CD14-positive monocyte (primary cell): ENCODE measurements around the gene TMEM198. TPM values are rescaled to one million over a fixed set of nuclear protein-coding genes. Genes with fewer than 3 reads are reported as not detected.

Experiments used
- DNase-seq, 3 donors: peaks; one replicate each; pipeline ENCODE4 v3.0.0-alpha.2; 2011 to 2022
- H2AFZ ChIP-seq: 2 replicates; pipeline ENCODE4 v1.6.0; 2012; ENCODE audit warnings: mild to moderate bottlenecking, low read depth, low read length, inconsistent platforms; ENCODE audit not compliant: insufficient read depth, poor library complexity, severe bottlenecking
- H3K27ac ChIP-seq, 2 donors: 1 replicate in 1 of 2; 2 replicates in 1 of 2; pipeline ENCODE4 v1.5.1; 2012 to 2013; ENCODE audit warnings: low read length in 2 of 2, control low read depth in 1 of 2, inconsistent platforms in 1 of 2, low read depth in 1 of 2, mild to moderate bottlenecking in 1 of 2
- H3K27me3 ChIP-seq, 2 donors: one replicate each; pipeline versions ENCODE4 v1.6.0 to v1.6.1; 2011 to 2013; ENCODE audit warnings: low read length in 2 of 2; ENCODE audit not compliant: control insufficient read depth in 2 of 2, insufficient read depth in 2 of 2
- H3K36me3 ChIP-seq, 2 donors: replicated peaks in 1 of 2; 1 replicate in 1 of 2; 2 replicates in 1 of 2; pipeline versions ENCODE4 v1.5.1 to v1.6.1; 2012 to 2013; ENCODE audit warnings: low read length in 2 of 2, control low read depth in 1 of 2, inconsistent platforms in 1 of 2, mild to moderate bottlenecking in 1 of 2; ENCODE audit not compliant: insufficient read depth in 2 of 2, control insufficient read depth in 1 of 2
- H3K4me1 ChIP-seq, 2 donors: 1 replicate in 1 of 2; 2 replicates in 1 of 2; pipeline versions ENCODE4 v1.5.1 to v1.6.1; 2012 to 2013; ENCODE audit warnings: low read length in 2 of 2, control low read depth in 1 of 2, inconsistent platforms in 1 of 2, mild to moderate bottlenecking in 1 of 2, moderate library complexity in 1 of 2; ENCODE audit not compliant: insufficient read depth in 2 of 2, control insufficient read depth in 1 of 2
- H3K4me2 ChIP-seq: replicated peaks from 2 replicates; pipeline ENCODE3; 2012; ENCODE audit warnings: low read length, moderate library complexity, mild to moderate bottlenecking; ENCODE audit not compliant: poor library complexity, severe bottlenecking; ENCODE audit errors: extremely low read depth
- H3K4me3 ChIP-seq, 3 experiments: fragments of 200-600 bp in 1 of 3; sonication (generic) in 1 of 3; replicated peaks in 1 of 3; 1 replicate in 2 of 3; 2 replicates in 1 of 3; pipeline ENCODE4 v1.5.1; 2011 to 2013; ENCODE audit warnings: low read length in 3 of 3, mild to moderate bottlenecking in 3 of 3, control low read depth in 2 of 3, low read depth in 2 of 3, inconsistent platforms in 1 of 3, moderate library complexity in 1 of 3
- H3K79me2 ChIP-seq: 2 replicates; pipeline ENCODE4 v1.6.0; 2012; ENCODE audit warnings: mild to moderate bottlenecking, control low read depth, inconsistent platforms, low read length, moderate library complexity; ENCODE audit not compliant: insufficient read depth
- H3K9ac ChIP-seq: 2 replicates; pipeline ENCODE4 v1.6.0; 2017; ENCODE audit warnings: low read length, mild to moderate bottlenecking; ENCODE audit not compliant: insufficient read depth, poor library complexity, severe bottlenecking
- H3K9me3 ChIP-seq, 2 donors: replicated peaks in 1 of 2; 1 replicate in 1 of 2; 2 replicates in 1 of 2; pipeline versions ENCODE4 v1.5.1 to v1.6.1; 2012 to 2013; ENCODE audit warnings: low read length in 2 of 2, control low read depth in 1 of 2; ENCODE audit not compliant: control insufficient read depth in 1 of 2, insufficient read depth in 1 of 2
- H4K20me1 ChIP-seq: 2 replicates; pipeline ENCODE4 v1.6.0; 2012; ENCODE audit warnings: mild to moderate bottlenecking, low read length, control low read depth, moderate library complexity; ENCODE audit not compliant: insufficient read depth
- H3K27ac Mint-ChIP-seq, 7 donors: one replicate each; pipeline ENCODE4 v1.8.0; 2020; ENCODE audit warnings: mild to moderate bottlenecking in 7 of 7, mixed read lengths in 7 of 7, moderate library complexity in 6 of 7, inconsistent platforms in 2 of 7
- H3K27me3 Mint-ChIP-seq, 3 donors: one replicate each; pipeline ENCODE4 v1.8.0; 2021 to 2022; ENCODE audit warnings: low read depth in 3 of 3, mild to moderate bottlenecking in 3 of 3, mixed read lengths in 3 of 3, moderate library complexity in 3 of 3, inconsistent platforms in 1 of 3
- H3K36me3 Mint-ChIP-seq, 2 donors: one replicate each; pipeline ENCODE4 v1.8.0; 2020; ENCODE audit warnings: mixed read lengths in 2 of 2, inconsistent platforms in 1 of 2, mild to moderate bottlenecking in 1 of 2
- H3K4me1 Mint-ChIP-seq: one replicate; pipeline ENCODE4 v1.8.0; 2020; ENCODE audit warnings: mild to moderate bottlenecking, mixed read lengths
- H3K4me3 Mint-ChIP-seq, 2 donors: one replicate each; pipeline ENCODE4 v1.8.0; 2020; ENCODE audit warnings: mild to moderate bottlenecking in 2 of 2, mixed read lengths in 2 of 2, moderate library complexity in 1 of 2
- H3K9me3 Mint-ChIP-seq, 7 donors: one replicate each; pipeline ENCODE4 v1.8.0; 2020 to 2022; ENCODE audit warnings: mixed read lengths in 7 of 7, mild to moderate bottlenecking in 6 of 7, moderate library complexity in 6 of 7, inconsistent platforms in 2 of 7
- CTCF ChIP-seq: fragments of 200-600 bp; IDR thresholded peaks from one replicate; pipeline ENCODE4 v1.8.0; 2022; ENCODE audit warnings: antibody characterized with exemption, mild to moderate bottlenecking
- WGBS: methylation state at CpG from one replicate; pipeline ENCODE4 v1.1.5; 2013; ENCODE audit warnings: missing lambda C conversion rate; ENCODE audit not compliant: insufficient coverage; 5-methylcytosine and 5-hydroxymethylcytosine counted together
- intact Hi-C, 2 donors: fragments of 100-400 bp; cut with micrococcal nuclease; formaldehyde crosslinking; loops; one replicate each; pipeline versions ENCODE4 v1.15.0 to v1.15.1; 2023
- polyA plus RNA-seq, 3 donors: library from polyadenylated mRNA; depleted of rRNA in 1 of 3; unstranded in 2 of 3; stranded (reverse) in 1 of 3; fragments of 300-500 nt in 2 of 3; fragments of >200 nt in 1 of 3; fragmentation: Illumina TruSeq in 2 of 3; gene quantifications; 1 replicate in 2 of 3; 2 replicates in 1 of 3; pipeline ENCODE4 v1.2.3, GENCODE V29; 2012 to 2021

Gene TMEM198
- polyA plus RNA-seq, 3 donors, result not detected

GRCh38 chr2:219581346-219581745, 37.5 kb downstream of the TMEM198 start:
- Histone ChIP-seq H3K79me2 (no peaks in the 10 kb centered on the region), H4K20me1 (no peaks in the 10 kb centered on the region), H3K9me3 (no peaks in the 10 kb centered on the region), H3K4me3 (no peak overlapping the region), H3K4me1 (peaks cover 8 to 11% of the 10 kb centered on the region in 2 donors), H3K36me3 (no peaks in the 10 kb centered on the region), H3K9ac (no peak overlapping the region), H3K4me2 (no peak overlapping the region), H2AFZ (no peak overlapping the region), H3K27ac (no peak overlapping the region), H3K27me3 (peaks cover 0 to 8% of the 10 kb centered on the region in 2 donors)
- Mint-ChIP-seq H3K4me3 (no peak overlapping the region), H3K36me3 (no peaks in the 10 kb centered on the region), H3K4me1 (peaks cover 12% of the 10 kb centered on the region), H3K27ac (peak overlapping the region in 1 of 7 donors; percentile 16), H3K27me3 (peaks cover 4 to 8% (median 8%) of the 10 kb centered on the region in 3 donors), H3K9me3 (peaks cover 0 to 5% (median 0%) of the 10 kb centered on the region in 7 donors)
- 63% methylated on average over 1 of the region's 2 CpGs for WGBS
- intact Hi-C loops, result no loop called here
- DNase-seq, result no peak
- no peak for TF ChIP-seq CTCF

GRCh38 chr2:219591091-219591490, 47.3 kb downstream of the TMEM198 start:
- Mint-ChIP-seq H3K9me3 (peaks cover 0 to 2% (median 0%) of the 10 kb centered on the region in 7 donors), H3K27me3 (peaks cover 6 to 12% (median 7%) of the 10 kb centered on the region in 3 donors), H3K27ac (no peak overlapping the region), H3K36me3 (no peaks in the 10 kb centered on the region), H3K4me1 (no peaks in the 10 kb centered on the region), H3K4me3 (no peak overlapping the region)
- Histone ChIP-seq H3K9ac (no peak overlapping the region), H3K27ac (no peak overlapping the region), H3K36me3 (no peaks in the 10 kb centered on the region), H4K20me1 (no peaks in the 10 kb centered on the region), H3K4me1 (no peaks in the 10 kb centered on the region), H3K4me2 (no peak overlapping the region), H3K79me2 (no peaks in the 10 kb centered on the region), H2AFZ (no peak overlapping the region), H3K27me3 (no peaks in the 10 kb centered on the region), H3K9me3 (no peaks in the 10 kb centered on the region), H3K4me3 (no peak overlapping the region)
- no peak for DNase-seq
- WGBS, result no CpG with 5 or more reads among the region's 4 CpGs
- TF ChIP-seq CTCF, result no peak
- intact Hi-C loops, result no loop called here
